CD14-positive monocyte (primary cell): ENCODE measurements around the gene GLRX5. TPM values are rescaled to one million over a fixed set of nuclear protein-coding genes. Genes with fewer than 3 reads are reported as not detected.
A peak's percentile ranks its signal among the peaks of the same experiment; 100 is the strongest.
"Not testable (repeated sequence)": the region's sequence is repeated elsewhere in the genome, so short reads cannot be mapped to it uniquely, and the experiment has no call there.

Experiments used
- DNase-seq, 3 donors: peaks; one replicate each; pipeline ENCODE4 v3.0.0-alpha.2; 2011 to 2022
- H2AFZ ChIP-seq: 2 replicates; pipeline ENCODE4 v1.6.0; 2012; ENCODE audit warnings: mild to moderate bottlenecking, low read depth, low read length, inconsistent platforms; ENCODE audit not compliant: insufficient read depth, poor library complexity, severe bottlenecking
- H3K27ac ChIP-seq, 2 donors: 1 replicate in 1 of 2; 2 replicates in 1 of 2; pipeline ENCODE4 v1.5.1; 2012 to 2013; ENCODE audit warnings: low read length in 2 of 2, control low read depth in 1 of 2, inconsistent platforms in 1 of 2, low read depth in 1 of 2, mild to moderate bottlenecking in 1 of 2
- H3K27me3 ChIP-seq, 2 donors: one replicate each; pipeline versions ENCODE4 v1.6.0 to v1.6.1; 2011 to 2013; ENCODE audit warnings: low read length in 2 of 2; ENCODE audit not compliant: control insufficient read depth in 2 of 2, insufficient read depth in 2 of 2
- H3K36me3 ChIP-seq, 2 donors: replicated peaks in 1 of 2; 1 replicate in 1 of 2; 2 replicates in 1 of 2; pipeline versions ENCODE4 v1.5.1 to v1.6.1; 2012 to 2013; ENCODE audit warnings: low read length in 2 of 2, control low read depth in 1 of 2, inconsistent platforms in 1 of 2, mild to moderate bottlenecking in 1 of 2; ENCODE audit not compliant: insufficient read depth in 2 of 2, control insufficient read depth in 1 of 2
- H3K4me1 ChIP-seq, 2 donors: 1 replicate in 1 of 2; 2 replicates in 1 of 2; pipeline versions ENCODE4 v1.5.1 to v1.6.1; 2012 to 2013; ENCODE audit warnings: low read length in 2 of 2, control low read depth in 1 of 2, inconsistent platforms in 1 of 2, mild to moderate bottlenecking in 1 of 2, moderate library complexity in 1 of 2; ENCODE audit not compliant: insufficient read depth in 2 of 2, control insufficient read depth in 1 of 2
- H3K4me2 ChIP-seq: replicated peaks from 2 replicates; pipeline ENCODE3; 2012; ENCODE audit warnings: low read length, moderate library complexity, mild to moderate bottlenecking; ENCODE audit not compliant: poor library complexity, severe bottlenecking; ENCODE audit errors: extremely low read depth
- H3K4me3 ChIP-seq, 3 experiments: fragments of 200-600 bp in 1 of 3; sonication (generic) in 1 of 3; replicated peaks in 1 of 3; 1 replicate in 2 of 3; 2 replicates in 1 of 3; pipeline ENCODE4 v1.5.1; 2011 to 2013; ENCODE audit warnings: low read length in 3 of 3, mild to moderate bottlenecking in 3 of 3, control low read depth in 2 of 3, low read depth in 2 of 3, inconsistent platforms in 1 of 3, moderate library complexity in 1 of 3
- H3K79me2 ChIP-seq: 2 replicates; pipeline ENCODE4 v1.6.0; 2012; ENCODE audit warnings: mild to moderate bottlenecking, control low read depth, inconsistent platforms, low read length, moderate library complexity; ENCODE audit not compliant: insufficient read depth
- H3K9ac ChIP-seq: 2 replicates; pipeline ENCODE4 v1.6.0; 2017; ENCODE audit warnings: low read length, mild to moderate bottlenecking; ENCODE audit not compliant: insufficient read depth, poor library complexity, severe bottlenecking
- H3K9me3 ChIP-seq, 2 donors: replicated peaks in 1 of 2; 1 replicate in 1 of 2; 2 replicates in 1 of 2; pipeline versions ENCODE4 v1.5.1 to v1.6.1; 2012 to 2013; ENCODE audit warnings: low read length in 2 of 2, control low read depth in 1 of 2; ENCODE audit not compliant: control insufficient read depth in 1 of 2, insufficient read depth in 1 of 2
- H4K20me1 ChIP-seq: 2 replicates; pipeline ENCODE4 v1.6.0; 2012; ENCODE audit warnings: mild to moderate bottlenecking, low read length, control low read depth, moderate library complexity; ENCODE audit not compliant: insufficient read depth
- H3K27ac Mint-ChIP-seq, 7 donors: one replicate each; pipeline ENCODE4 v1.8.0; 2020; ENCODE audit warnings: mild to moderate bottlenecking in 7 of 7, mixed read lengths in 7 of 7, moderate library complexity in 6 of 7, inconsistent platforms in 2 of 7
- H3K27me3 Mint-ChIP-seq, 3 donors: one replicate each; pipeline ENCODE4 v1.8.0; 2021 to 2022; ENCODE audit warnings: low read depth in 3 of 3, mild to moderate bottlenecking in 3 of 3, mixed read lengths in 3 of 3, moderate library complexity in 3 of 3, inconsistent platforms in 1 of 3
- H3K36me3 Mint-ChIP-seq, 2 donors: one replicate each; pipeline ENCODE4 v1.8.0; 2020; ENCODE audit warnings: mixed read lengths in 2 of 2, inconsistent platforms in 1 of 2, mild to moderate bottlenecking in 1 of 2
- H3K4me1 Mint-ChIP-seq: one replicate; pipeline ENCODE4 v1.8.0; 2020; ENCODE audit warnings: mild to moderate bottlenecking, mixed read lengths
- H3K4me3 Mint-ChIP-seq, 2 donors: one replicate each; pipeline ENCODE4 v1.8.0; 2020; ENCODE audit warnings: mild to moderate bottlenecking in 2 of 2, mixed read lengths in 2 of 2, moderate library complexity in 1 of 2
- H3K9me3 Mint-ChIP-seq, 7 donors: one replicate each; pipeline ENCODE4 v1.8.0; 2020 to 2022; ENCODE audit warnings: mixed read lengths in 7 of 7, mild to moderate bottlenecking in 6 of 7, moderate library complexity in 6 of 7, inconsistent platforms in 2 of 7
- CTCF ChIP-seq: fragments of 200-600 bp; IDR thresholded peaks from one replicate; pipeline ENCODE4 v1.8.0; 2022; ENCODE audit warnings: antibody characterized with exemption, mild to moderate bottlenecking
- WGBS: methylation state at CpG from one replicate; pipeline ENCODE4 v1.1.5; 2013; ENCODE audit warnings: missing lambda C conversion rate; ENCODE audit not compliant: insufficient coverage; 5-methylcytosine and 5-hydroxymethylcytosine counted together
- intact Hi-C, 2 donors: fragments of 100-400 bp; cut with micrococcal nuclease; formaldehyde crosslinking; loops; one replicate each; pipeline versions ENCODE4 v1.15.0 to v1.15.1; 2023
- polyA plus RNA-seq, 3 donors: library from polyadenylated mRNA; depleted of rRNA in 1 of 3; unstranded in 2 of 3; stranded (reverse) in 1 of 3; fragments of 300-500 nt in 2 of 3; fragments of >200 nt in 1 of 3; fragmentation: Illumina TruSeq in 2 of 3; gene quantifications; 1 replicate in 2 of 3; 2 replicates in 1 of 3; pipeline ENCODE4 v1.2.3, GENCODE V29; 2012 to 2021
- small RNA-seq: library from RNA; depleted of rRNA; stranded (forward); fragments of <200 nt; gene quantifications from one replicate; pipeline ENCODE3, GENCODE V24; 2012; ENCODE audit warnings: low read depth; ENCODE audit not compliant: insufficient read length

Gene GLRX5
- polyA plus RNA-seq, 3 donors = 10.9 to 43.1 (median 31.1) TPM

- WGBS = 56% methylated on average over 3 of the region's 6 CpGs
These were observed 51.2 kb downstream of the GLRX5 start for GRCh38 chr14:95585953-95586620.

GRCh38 chr14:95591182-95591581 lies 56.3 kb downstream of the GLRX5 start:
- DNase-seq, H4K20me1 ChIP-seq, H3K36me3 Mint-ChIP-seq, H2AFZ ChIP-seq, H3K27ac Mint-ChIP-seq, H3K4me3 ChIP-seq, H3K9ac ChIP-seq, H3K9me3 ChIP-seq, H3K27ac ChIP-seq, H3K79me2 ChIP-seq, H3K27me3 Mint-ChIP-seq, H3K9me3 Mint-ChIP-seq, H3K4me2 ChIP-seq, H3K36me3 ChIP-seq, H3K4me1 Mint-ChIP-seq, H3K27me3 ChIP-seq, H3K4me1 ChIP-seq, intact Hi-C loops, H3K4me3 Mint-ChIP-seq: not testable (repeated sequence)
- WGBS = no CpG with 5 or more reads among the region's 3 CpGs

More at GRCh38 chr14:95585953-95586620, 51.2 kb downstream of the GLRX5 start:
- Histone ChIP-seq H3K79me2 (no peaks in the 10 kb centered on the region), H3K27ac (no peak overlapping the region), H3K9me3 (no peaks in the 10 kb centered on the region), H3K9ac (no peak overlapping the region), H3K27me3 (peaks cover 0 to 2% of the 10 kb centered on the region in 2 donors), H3K4me1 (no peaks in the 10 kb centered on the region), H3K36me3 (no peaks in the 10 kb centered on the region), H3K4me3 (no peak overlapping the region), H4K20me1 (no peaks in the 10 kb centered on the region), H3K4me2 (no peak overlapping the region), H2AFZ (no peak overlapping the region)
- Mint-ChIP-seq H3K27me3 (peaks cover 1 to 6% (median 3%) of the 10 kb centered on the region in 3 donors), H3K36me3 (no peaks in the 10 kb centered on the region), H3K4me1 (peaks cover 2% of the 10 kb centered on the region), H3K4me3 (no peak overlapping the region), H3K27ac (no peak overlapping the region), H3K9me3 (peaks cover 5 to 23% (median 11%) of the 10 kb centered on the region in 7 donors)
- intact Hi-C loops = no loop called here
- no peak for DNase-seq
- no peak for TF ChIP-seq CTCF

Small RNA genes within 50 kb of the gene (small RNA-seq; reads per million reads assigned to genes)
- gene SCARNA13 = 77.0 reads per million, percentile 95 among the genes with 10 or more reads in this experiment

Other genes starting within 250 kb of the GLRX5 start
- gene CLMN, start 215.1 kb upstream of the GLRX5 start, polyA plus RNA-seq = 10 to 100 TPM; 22.0 to 33.7 (median 23.2) TPM
- 10 to 100 TPM in 1 of 3 donors, 1 to 10 TPM in 2; 2.6 to 26.1 (median 3.5) TPM for gene SYNE3, start 18.4 kb upstream of the GLRX5 start, polyA plus RNA-seq
- gene TCL1B, start 151.4 kb downstream of the GLRX5 start, polyA plus RNA-seq = not detected
- gene TCL1A, start 179.1 kb downstream of the GLRX5 start, polyA plus RNA-seq = 1 to 10 TPM; 1.0 to 1.3 (median 1.1) TPM